ENCODE data around the gene SOBP. TPM values are rescaled to one million over a fixed set of nuclear protein-coding genes. Genes with fewer than 3 reads are reported as not detected.

The SOBP gene
- total and polyA plus RNA-seq, 2 donors (not counting 1 experiment from before 2014, with no cell fraction given) = 0.82 to 1.5 TPM

GRCh38 chr6:107603006-107603370 is 113.1 kb downstream of the SOBP start:
- Histone ChIP-seq H3K79me2 (ENCODE audit: control insufficient read depth, insufficient read depth, low read length) (no peaks in the 10 kb centered on the region), H3K4me1 (ENCODE audit: control insufficient read depth in 2 of 2, insufficient read depth in 2 of 2, low read length in 2 of 2) (peaks cover 0 to 7% of the 10 kb centered on the region in 2 donors), H3K4me3 (ENCODE audit: control extremely low read depth in 1 of 5, extremely low read depth in 1 of 5, insufficient read depth in 1 of 5, low read depth in 2 of 5, low read length in 4 of 5) (no peak overlapping the region), H4K20me1 (ENCODE audit: control insufficient read depth, insufficient read depth, low read length, poor library complexity, severe bottlenecking) (no peaks in the 10 kb centered on the region), H3K27ac (ENCODE audit: low read length in 2 of 2) (no peak overlapping the region), H3K36me3 (replicated peaks in 1 of 2; ENCODE audit: control extremely low read depth in 1 of 2, control insufficient read depth in 1 of 2, extremely low read depth in 1 of 2, insufficient read depth in 2 of 2, low read length in 1 of 2) (no peaks in the 10 kb centered on the region), H3K4me2 (replicated peaks; ENCODE audit: low read depth, low read length, poor library complexity, severe bottlenecking) (no peak overlapping the region), H3K9me3 (ENCODE audit: control extremely low read depth in 1 of 3, control insufficient read depth in 2 of 3, insufficient read depth in 1 of 3, low read length in 2 of 3) (no peaks in the 10 kb centered on the region), H2AFZ (ENCODE audit: insufficient read depth, low read depth, low read length, poor library complexity, severe bottlenecking) (no peak overlapping the region), H3K27me3 (replicated peaks in 1 of 4; ENCODE audit: control extremely low read depth in 1 of 4, control insufficient read depth in 3 of 4, insufficient read depth in 4 of 4, low read length in 3 of 4) (no peaks in the 10 kb centered on the region), H3K9ac (ENCODE audit: low read length) (no peak overlapping the region)
- H3K27me3 Mint-ChIP-seq = peaks cover 4% of the 10 kb centered on the region
- TF ChIP-seq CTCF (IDR thresholded peaks at IDR 0.05) (no peak), EZH2 (IDR thresholded peaks at IDR 0.05; ENCODE audit: borderline replicate concordance, insufficient read depth, low read depth, low read length, poor library complexity, severe bottlenecking) (no peak)
- H3K4me3 Mint-ChIP-seq = no peak overlapping the region
- ChIA-PET POLR2A (no interaction called here), CTCF (no interaction called here)
- H3K9me3 Mint-ChIP-seq (ENCODE audit: insufficient read depth) = no peaks in the 10 kb centered on the region
- DNase-seq (no peak), ATAC-seq (ENCODE audit: low read depth) (no peak)
- H3K27ac Mint-ChIP-seq = no peak overlapping the region
- intact Hi-C loops (cut with micrococcal nuclease) = no loop called here
- H3K4me1 Mint-ChIP-seq = peaks cover 9% of the 10 kb centered on the region
- WGBS (ENCODE audit: insufficient coverage) = 75% methylated on average over 3 of the region's 3 CpGs

- no peak overlapping the region for H3K4me2 ChIP-seq (replicated peaks; ENCODE audit: low read depth, low read length, poor library complexity, severe bottlenecking)
- no peaks in the 10 kb centered on the region for H3K9me3 Mint-ChIP-seq (ENCODE audit: insufficient read depth)
- ATAC-seq (ENCODE audit: low read depth) (no peak), DNase-seq (no peak)
- H3K9ac ChIP-seq (ENCODE audit: low read length) = no peak overlapping the region
- H3K36me3 ChIP-seq (replicated peaks in 1 of 2; ENCODE audit: control extremely low read depth in 1 of 2, control insufficient read depth in 1 of 2, extremely low read depth in 1 of 2, insufficient read depth in 2 of 2, low read length in 1 of 2) = no peaks in the 10 kb centered on the region
- H4K20me1 ChIP-seq (ENCODE audit: control insufficient read depth, insufficient read depth, low read length, poor library complexity, severe bottlenecking) = no peaks in the 10 kb centered on the region
- no peak overlapping the region for H3K27ac ChIP-seq (ENCODE audit: low read length in 2 of 2)
- H3K27me3 Mint-ChIP-seq = no peaks in the 10 kb centered on the region
- no peak overlapping the region for H3K4me3 Mint-ChIP-seq
- no peak overlapping the region for H3K4me3 ChIP-seq (ENCODE audit: control extremely low read depth in 1 of 5, extremely low read depth in 1 of 5, insufficient read depth in 1 of 5, low read depth in 2 of 5, low read length in 4 of 5)
- no peaks in the 10 kb centered on the region for H3K79me2 ChIP-seq (ENCODE audit: control insufficient read depth, insufficient read depth, low read length)
- peaks cover 9% of the 10 kb centered on the region for H3K4me1 Mint-ChIP-seq
- CTCF ChIA-PET = no interaction called here
- WGBS (ENCODE audit: insufficient coverage) = 96% methylated on average over 5 of the region's 9 CpGs
- no peak overlapping the region for H2AFZ ChIP-seq (ENCODE audit: insufficient read depth, low read depth, low read length, poor library complexity, severe bottlenecking)
- POLR2A ChIA-PET = no interaction called here
- H3K27ac Mint-ChIP-seq = no peak overlapping the region
- no peaks in the 10 kb centered on the region for H3K9me3 ChIP-seq (ENCODE audit: control extremely low read depth in 1 of 3, control insufficient read depth in 2 of 3, insufficient read depth in 1 of 3, low read length in 2 of 3)
- H3K27me3 ChIP-seq (replicated peaks in 1 of 4; ENCODE audit: control extremely low read depth in 1 of 4, control insufficient read depth in 3 of 4, insufficient read depth in 4 of 4, low read length in 3 of 4) = no peaks in the 10 kb centered on the region
- H3K4me1 ChIP-seq (ENCODE audit: control insufficient read depth in 2 of 2, insufficient read depth in 2 of 2, low read length in 2 of 2) = peaks cover 0 to 7% of the 10 kb centered on the region in 2 donors
- intact Hi-C loops (cut with micrococcal nuclease) = no loop called here
- TF ChIP-seq EZH2 (IDR thresholded peaks at IDR 0.05; ENCODE audit: borderline replicate concordance, insufficient read depth, low read depth, low read length, poor library complexity, severe bottlenecking) (no peak), CTCF (IDR thresholded peaks at IDR 0.05) (no peak)
These were observed 114.6 kb downstream of the SOBP start for GRCh38 chr6:107604549-107604948.
